Aorta (tissue), 5 donors: ENCODE results near the gene MCU. TPM values are rescaled to one million over a fixed set of nuclear protein-coding genes. Genes with fewer than 3 reads are reported as not detected.

ENCODE experiments used
- ATAC-seq: fragments of 200-7000 bp; cut with Tn5 transposase; one replicate; pipeline ENCODE4 v1.9.1; 2022; ENCODE audit warnings: moderate library complexity; ENCODE audit not compliant: low FRiP score
- DNase-seq, 2 donors: peaks; one replicate each; pipeline ENCODE4 v3.0.0-alpha.2; 2020
- H3K27ac ChIP-seq, 2 donors: one replicate each; pipeline ENCODE4 v1.5.1; 2013; ENCODE audit warnings: low read length in 2 of 2, mild to moderate bottlenecking in 2 of 2, moderate library complexity in 2 of 2, control low read depth in 1 of 2, inconsistent platforms in 1 of 2, low read depth in 1 of 2
- H3K27me3 ChIP-seq, 2 donors: one replicate each; pipeline ENCODE4 v1.6.1; 2013; ENCODE audit warnings: control low read depth in 1 of 2, low read length in 1 of 2, mild to moderate bottlenecking in 1 of 2, moderate library complexity in 1 of 2; ENCODE audit not compliant: insufficient read depth in 2 of 2, control insufficient read depth in 1 of 2
- H3K36me3 ChIP-seq, 2 donors: one replicate each; pipeline ENCODE4 v1.6.1; 2013; ENCODE audit warnings: control low read depth in 1 of 2, low read length in 1 of 2, mild to moderate bottlenecking in 1 of 2; ENCODE audit not compliant: insufficient read depth in 2 of 2, control insufficient read depth in 1 of 2
- H3K4me1 ChIP-seq, 2 donors: one replicate each; pipeline ENCODE4 v1.6.1; 2013; ENCODE audit warnings: low read length in 2 of 2, control low read depth in 1 of 2, mild to moderate bottlenecking in 1 of 2, moderate library complexity in 1 of 2; ENCODE audit not compliant: insufficient read depth in 2 of 2, control insufficient read depth in 1 of 2
- H3K4me3 ChIP-seq, 2 donors: one replicate each; pipeline ENCODE4 v1.5.1; 2013; ENCODE audit warnings: low read length in 2 of 2, control low read depth in 1 of 2, mild to moderate bottlenecking in 1 of 2
- H3K9me3 ChIP-seq: one replicate; pipeline ENCODE4 v1.6.1; 2013; ENCODE audit warnings: mild to moderate bottlenecking, low read length; ENCODE audit not compliant: control insufficient read depth
- WGBS, 2 donors: extraction: QIAGEN DNeasy Blood & Tissue Kit; methylation state at CpG; one replicate each; pipeline ENCODE4 v1.1.7; 2013; 5-methylcytosine and 5-hydroxymethylcytosine counted together
- intact Hi-C, 2 donors: fragments of 100-400 bp; cut with DNase I; formaldehyde crosslinking; loops; one replicate each; pipeline versions ENCODE4 v1.14.2 to v1.15.0; 2022
- polyA plus RNA-seq, 2 donors: library from polyadenylated mRNA; stranded (reverse); fragments of 200-250 nt; gene quantifications; one replicate each; pipeline ENCODE4 v1.2.3, GENCODE V29; 2013
- total RNA-seq, 2 donors: library from RNA; stranded (reverse); fragmentation: NEBNext Ultra II Directional; extraction: Animal tissue kit (Norgen Biotek cat#: 25700); gene quantifications; one replicate each; pipeline ENCODE4 v1.2.1, GENCODE V29; 2021
- donor health status: healthy with polysubstance abuse.
- donor health status: Bipolar disorder and iron deficiency.
- donor health status: DM: no; HTN: no; CAD: no.
- donor health status: DM: no; HTN: no; CAD: no.
- donor health status: DM: yes; HTN: yes; CAD: no.

MCU gene
- total and polyA plus RNA-seq, 4 donors = 18.3 to 45.6 (median 26.6) TPM

GRCh38 chr10:72881291-72881690 is 189.3 kb downstream of the MCU start:
- H3K9me3 ChIP-seq = no peaks in the 10 kb centered on the region
- DNase-seq = no peak
- 96 to 97% methylated on average over 2 of the region's 2 CpGs for WGBS, 2 donors
- H3K36me3 ChIP-seq = peaks cover 0 to 4% of the 10 kb centered on the region in 2 donors
- no peaks in the 10 kb centered on the region for H3K4me1 ChIP-seq
- no peak overlapping the region for H3K4me3 ChIP-seq
- H3K27ac ChIP-seq = no peak overlapping the region
- ATAC-seq = no peak
- H3K27me3 ChIP-seq = no peaks in the 10 kb centered on the region
- intact Hi-C loops = no loop called here

DNA sequence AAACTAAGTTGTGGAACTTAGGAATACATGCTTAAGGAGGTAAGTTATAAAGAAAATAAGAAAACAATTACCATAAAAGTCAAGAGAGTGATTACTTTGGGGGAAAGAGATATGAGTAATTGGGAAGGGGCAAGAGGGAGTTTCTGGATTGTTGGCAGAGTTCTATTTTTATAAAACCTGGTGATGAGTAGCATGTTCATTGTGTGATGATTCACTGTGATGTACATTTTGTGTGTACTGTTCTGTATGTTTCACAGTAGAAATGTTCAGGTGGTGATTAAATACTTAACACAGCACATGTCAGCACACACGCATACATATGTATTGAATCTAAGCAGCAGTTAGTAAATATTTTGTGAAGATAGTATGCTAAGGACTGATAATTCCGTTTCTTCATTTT is 191.9 kb downstream of the MCU start:
- Histone ChIP-seq H3K4me1 (no peaks in the 10 kb centered on the region), H3K36me3 (no peaks in the 10 kb centered on the region), H3K9me3 (no peaks in the 10 kb centered on the region), H3K27me3 (no peaks in the 10 kb centered on the region), H3K27ac (no peak overlapping the region), H3K4me3 (no peak overlapping the region)
- intact Hi-C loops = no loop called here
- 83 to 87% methylated on average over 2 of the region's 2 CpGs for WGBS, 2 donors
- ATAC-seq = no peak
- DNase-seq = no peak

DNA sequence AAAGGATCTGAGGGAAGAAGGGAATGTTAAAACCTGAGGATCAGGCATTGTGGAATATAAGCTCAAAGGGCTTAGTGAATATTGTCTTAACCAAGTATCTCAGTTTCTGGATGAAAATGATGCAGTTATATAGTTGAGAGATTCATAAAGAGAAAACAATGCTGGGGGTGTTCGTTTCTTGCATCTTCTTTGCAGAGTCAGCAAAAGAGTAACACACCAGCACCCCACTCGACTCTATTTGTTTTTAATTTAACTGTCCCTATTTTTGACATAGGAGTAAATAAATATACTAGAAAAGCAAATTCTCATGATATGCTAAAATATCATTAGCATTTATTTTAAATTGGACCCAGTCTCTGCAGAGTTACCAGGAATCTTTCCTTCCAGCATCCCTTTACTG is 194.0 kb downstream of the MCU start:
- Histone ChIP-seq H3K9me3 (no peaks in the 10 kb centered on the region), H3K27ac (no peak overlapping the region), H3K27me3 (no peaks in the 10 kb centered on the region), H3K36me3 (no peaks in the 10 kb centered on the region), H3K4me3 (no peak overlapping the region), H3K4me1 (no peaks in the 10 kb centered on the region)
- no peak for ATAC-seq
- no peak for DNase-seq
- 79 to 83% methylated on average over 2 of the region's 2 CpGs for WGBS, 2 donors
- intact Hi-C loops = no loop called here

DNA sequence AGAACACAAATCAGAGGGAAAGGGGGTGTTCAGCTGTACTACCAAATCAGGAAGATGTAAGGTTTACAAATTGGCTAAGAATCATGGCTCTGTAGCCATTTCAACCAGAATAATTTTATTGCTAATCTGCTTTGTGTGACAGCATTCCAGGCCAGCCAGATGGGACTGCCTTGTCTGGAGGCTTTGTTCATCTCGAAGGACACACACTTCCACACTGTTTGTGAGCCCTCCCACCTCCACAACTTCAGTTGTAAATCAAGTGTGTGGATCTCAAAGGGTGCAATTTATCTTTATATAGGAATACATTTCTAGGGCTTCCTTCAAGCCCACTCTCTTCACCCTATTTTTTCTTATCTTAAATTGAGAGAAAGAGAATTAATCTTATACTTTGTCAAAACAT is 194.7 kb downstream of the MCU start:
- 39 to 52% methylated on average over 1 of the region's 1 CpG for WGBS, 2 donors

DNA sequence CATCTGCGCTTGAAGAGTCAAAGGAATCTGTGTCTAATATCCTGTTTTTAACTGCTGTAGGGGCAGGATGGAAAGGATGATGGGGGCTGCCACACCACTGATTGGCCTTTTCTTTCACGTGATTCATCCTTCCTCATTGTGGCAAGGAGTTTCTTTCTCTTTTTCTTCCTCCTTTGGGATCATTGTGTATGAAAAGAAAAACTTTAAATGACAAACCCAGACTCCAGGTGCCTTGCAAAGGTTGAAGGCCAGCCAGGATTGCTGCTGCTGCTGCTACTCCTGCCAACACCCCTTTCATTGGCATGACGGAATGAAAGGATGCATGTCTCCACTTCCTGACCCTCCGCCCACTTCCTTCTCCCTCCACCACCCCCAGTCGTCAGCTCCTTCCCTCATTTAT is 195.1 kb downstream of the MCU start:
- H3K27ac ChIP-seq = no peak overlapping the region
- H3K36me3 ChIP-seq = no peaks in the 10 kb centered on the region
- ATAC-seq = no peak
- intact Hi-C loops = no loop called here
- WGBS, 2 donors = 44 to 45% methylated on average over 5 of the region's 5 CpGs
- DNase-seq = no peak
- H3K27me3 ChIP-seq = no peaks in the 10 kb centered on the region
- H3K4me3 ChIP-seq = no peak overlapping the region
- no peaks in the 10 kb centered on the region for H3K9me3 ChIP-seq
- H3K4me1 ChIP-seq = no peaks in the 10 kb centered on the region

More for the DNA sequence above, 194.7 kb downstream of the MCU start:
- no peaks in the 10 kb centered on the region for H3K27me3 ChIP-seq
- intact Hi-C loops = no loop called here
- H3K4me3 ChIP-seq = no peak overlapping the region
- no peaks in the 10 kb centered on the region for H3K4me1 ChIP-seq
- no peaks in the 10 kb centered on the region for H3K9me3 ChIP-seq
- no peak overlapping the region for H3K27ac ChIP-seq
- ATAC-seq (no peak), DNase-seq (no peak)
- H3K36me3 ChIP-seq = no peaks in the 10 kb centered on the region

DNA sequence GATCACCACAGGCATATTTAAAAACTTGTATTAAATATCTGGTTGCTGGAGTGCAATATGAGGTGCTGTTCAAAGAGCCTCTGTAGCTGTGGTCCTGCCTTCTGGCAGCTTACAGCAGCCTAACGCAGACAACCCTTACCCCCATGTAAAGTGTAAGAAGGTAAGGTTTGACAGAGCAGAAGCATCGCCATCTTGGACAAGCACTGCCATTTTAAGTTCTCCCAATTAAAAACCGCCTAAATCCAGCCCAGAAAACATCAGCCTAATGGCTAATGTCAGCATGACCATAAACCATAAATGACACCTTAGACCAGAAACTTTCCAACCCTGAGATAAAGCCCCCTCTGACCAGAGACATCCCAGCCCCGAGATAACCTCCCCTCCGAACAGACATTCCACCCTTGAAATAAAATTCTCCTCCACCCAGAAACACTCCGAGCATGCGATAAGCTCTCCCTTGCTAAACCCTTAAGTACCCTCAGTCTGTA is 196.3 kb downstream of the MCU start:
- H3K27me3 ChIP-seq = no peaks in the 10 kb centered on the region
- DNase-seq (no peak), ATAC-seq (no peak)
- 94 to 95% methylated on average over 7 of the region's 7 CpGs for WGBS, 2 donors
- H3K9me3 ChIP-seq = no peaks in the 10 kb centered on the region
- H3K36me3 ChIP-seq = no peaks in the 10 kb centered on the region
- no peak overlapping the region for H3K4me3 ChIP-seq
- H3K27ac ChIP-seq = no peak overlapping the region
- intact Hi-C loops = no loop called here
- H3K4me1 ChIP-seq = no peaks in the 10 kb centered on the region

GRCh38 chr10:72889391-72889831 is 197.5 kb downstream of the MCU start:
- no peaks in the 10 kb centered on the region for H3K9me3 ChIP-seq
- WGBS, 2 donors = 52 to 55% methylated on average over 6 of the region's 6 CpGs
- no peak overlapping the region for H3K27ac ChIP-seq
- no peak for DNase-seq
- ATAC-seq = no peak
- intact Hi-C loops = no loop called here
- H3K36me3 ChIP-seq = no peaks in the 10 kb centered on the region
- no peaks in the 10 kb centered on the region for H3K4me1 ChIP-seq
- no peaks in the 10 kb centered on the region for H3K27me3 ChIP-seq
- no peak overlapping the region for H3K4me3 ChIP-seq

GRCh38 chr10:72890086-72890485 is 198.1 kb downstream of the MCU start:
- Histone ChIP-seq H3K27me3 (no peaks in the 10 kb centered on the region), H3K36me3 (no peaks in the 10 kb centered on the region), H3K27ac (no peak overlapping the region), H3K4me1 (no peaks in the 10 kb centered on the region), H3K9me3 (no peaks in the 10 kb centered on the region), H3K4me3 (no peak overlapping the region)
- ATAC-seq = no peak
- DNase-seq = no peak
- WGBS, 2 donors = 89 to 94% methylated on average over 2 of the region's 2 CpGs
- intact Hi-C loops = no loop called here

- WGBS, 2 donors = 71 to 82% methylated on average over 4 of the region's 4 CpGs
These were observed 201.3 kb downstream of the MCU start, which contains the start of gene OIT3 for GRCh38 chr10:72893136-72893798. Gene OIT3 (plus strand): TSS chr10:72893739. CDS start chr10:72893799, 60 bp downstream.

More at GRCh38 chr10:72893136-72893798, 201.3 kb downstream of the MCU start, which contains the start of gene OIT3:
- H3K36me3 ChIP-seq = no peaks in the 10 kb centered on the region
- no peak within 1 kb of the TSS for H3K27ac ChIP-seq
- DNase-seq (no peak), ATAC-seq (no peak)
- no peaks in the 10 kb centered on the region for H3K9me3 ChIP-seq
- H3K4me1 ChIP-seq = no peaks in the 10 kb centered on the region
- intact Hi-C loops = no loop called here
- H3K4me3 ChIP-seq = no peak within 1 kb of the TSS
- no peaks in the 10 kb centered on the region for H3K27me3 ChIP-seq
